GM18505 (cell line): Measurements from ENCODE around the gene MBOAT7.
A peak's percentile ranks its signal among the peaks of the same experiment; 100 is the strongest.

Experiments
- ATAC-seq: cut with Tn5 transposase; IDR thresholded peaks from one replicate; pipeline ENCODE4 v1.9.1; 2021; ENCODE audit not compliant: unreplicated experiment
- POLR2A ChIP-seq: IDR thresholded peaks from 4 replicates; pipeline ENCODE4 v1.6.1; 2011; ENCODE audit warnings: borderline replicate concordance; ENCODE audit not compliant: insufficient read depth, insufficient read length; ENCODE audit errors: extremely low read depth

The MBOAT7 gene

DNA sequence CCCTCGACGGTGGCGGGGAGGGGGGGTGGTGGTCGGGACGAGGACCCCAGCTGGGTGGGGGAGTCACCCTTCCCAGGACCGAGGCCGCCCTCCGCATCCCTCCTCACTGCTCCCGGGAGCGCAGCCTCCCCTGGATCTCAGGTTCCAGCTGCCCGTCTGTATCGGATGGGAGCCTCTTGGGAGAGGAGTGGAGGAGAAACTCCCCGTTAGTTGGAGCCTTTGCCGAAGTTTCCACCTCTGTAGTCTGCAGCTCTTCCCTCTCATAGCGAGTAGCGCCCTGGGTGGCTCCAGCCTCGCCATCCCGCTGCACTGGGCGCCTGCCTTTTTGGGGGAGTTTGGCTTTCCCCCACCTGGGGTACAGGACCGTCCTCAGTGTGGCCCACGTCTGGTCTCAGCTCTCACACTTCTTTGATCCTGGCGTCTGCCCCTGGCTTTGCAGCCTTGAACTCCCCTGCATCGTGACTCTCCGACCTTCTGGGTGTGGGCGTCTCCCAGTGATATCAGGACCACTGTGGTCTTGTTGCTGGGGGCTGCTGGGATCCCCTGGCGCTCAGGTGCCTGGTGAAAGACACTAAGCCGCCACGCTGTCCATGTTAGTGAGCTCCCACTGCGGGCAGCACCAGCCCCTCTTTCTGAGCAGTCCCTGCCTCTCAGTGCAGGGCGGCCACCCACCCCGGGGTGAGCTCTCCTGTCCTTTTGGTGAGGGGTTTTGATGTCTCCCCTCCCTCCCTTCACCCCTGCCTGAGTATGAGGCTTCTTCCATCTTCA is 50.7 kb downstream of the MBOAT7 start:
- TF ChIP-seq POLR2A = no peak
- ATAC-seq = no peak

DNA sequence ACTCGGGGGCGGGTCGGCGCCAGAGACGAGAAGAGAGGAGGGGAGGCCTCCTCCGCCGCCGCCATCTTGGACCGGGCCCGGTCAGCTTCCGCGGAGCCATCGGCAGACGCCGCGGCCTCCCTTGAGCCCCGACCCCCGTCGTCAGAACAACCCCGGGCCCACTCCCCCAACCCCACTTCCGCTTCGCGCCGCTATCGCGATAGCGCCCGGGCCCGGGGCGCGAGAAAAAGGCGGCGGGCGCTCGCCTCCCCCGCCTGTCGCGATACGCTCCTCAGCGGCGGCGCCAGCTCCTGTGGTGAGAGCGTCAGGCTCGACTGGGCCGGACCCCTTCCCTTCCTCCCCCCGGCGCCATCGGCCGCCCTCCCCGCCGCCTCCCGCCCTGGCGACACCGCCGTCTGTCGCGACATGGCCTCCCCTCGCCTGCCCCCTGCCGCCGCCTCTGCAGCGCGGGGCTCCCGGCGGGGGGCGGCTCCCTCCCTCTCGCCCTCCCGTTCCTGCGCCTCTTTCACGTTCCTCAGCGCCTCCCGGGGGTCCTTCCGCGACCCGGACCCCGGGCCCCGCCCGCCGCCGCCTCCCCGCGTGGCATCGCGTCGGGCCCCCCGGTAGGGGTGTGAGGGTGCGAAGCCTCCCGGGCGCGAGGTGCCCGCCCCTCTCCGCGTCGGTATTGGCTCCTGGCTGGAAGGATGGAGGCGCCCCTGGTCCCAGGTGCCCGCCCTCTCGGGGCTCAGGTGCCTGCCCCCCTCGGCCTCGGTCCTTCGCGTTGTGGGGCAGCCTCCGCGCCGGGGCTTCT is 51.5 kb downstream of the MBOAT7 start, which contains the start of gene CNOT3:
Gene CNOT3 (plus strand): TSS at position 64 of the 790 bp plus-strand sequence. CDS start 5,217 bp downstream, outside the sequence.
- peak; percentile 86 for TF ChIP-seq POLR2A
- no peak for ATAC-seq

DNA sequence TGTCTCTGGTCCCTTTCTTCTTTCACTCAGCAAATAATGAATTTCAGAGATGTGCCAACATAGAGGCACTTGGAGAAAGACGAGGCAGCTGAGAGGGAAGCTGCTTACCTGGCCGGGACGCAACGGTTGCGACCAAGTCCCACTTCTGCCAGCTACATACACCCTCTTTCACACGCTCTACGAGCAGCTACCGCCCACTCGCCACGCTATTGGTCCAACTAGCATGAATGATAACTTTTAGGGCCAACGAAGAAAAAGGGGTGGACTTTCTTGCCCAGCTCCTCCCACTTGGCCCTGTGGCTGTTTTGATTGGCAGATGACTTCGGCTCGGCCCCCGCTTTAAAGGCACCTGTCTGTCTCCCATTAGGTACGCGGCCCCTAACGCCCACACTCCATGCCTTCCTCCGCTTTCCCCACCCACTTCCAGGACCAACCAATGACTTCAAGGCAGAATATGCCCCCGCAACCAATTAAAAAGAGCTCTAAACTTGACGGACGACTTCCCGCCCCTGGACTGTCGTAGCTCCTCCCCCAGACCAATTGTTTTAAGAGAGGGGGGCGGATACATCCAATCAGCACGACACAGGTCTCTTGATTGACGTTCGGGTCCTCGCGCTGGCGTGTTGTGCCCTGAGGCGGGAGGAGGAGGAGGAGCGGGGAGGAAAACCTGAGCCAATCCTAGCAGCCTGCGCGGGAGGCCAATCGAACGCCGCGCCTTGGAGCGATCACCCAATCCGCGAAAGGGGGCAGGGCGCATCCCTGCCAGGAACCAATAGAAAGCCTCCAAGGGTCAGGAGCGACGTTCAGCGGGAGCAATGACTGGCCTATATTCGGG is 52.3 kb downstream of the MBOAT7 start:
- peak; percentile 74 for ATAC-seq
- peak; percentile 78 for TF ChIP-seq POLR2A

DNA sequence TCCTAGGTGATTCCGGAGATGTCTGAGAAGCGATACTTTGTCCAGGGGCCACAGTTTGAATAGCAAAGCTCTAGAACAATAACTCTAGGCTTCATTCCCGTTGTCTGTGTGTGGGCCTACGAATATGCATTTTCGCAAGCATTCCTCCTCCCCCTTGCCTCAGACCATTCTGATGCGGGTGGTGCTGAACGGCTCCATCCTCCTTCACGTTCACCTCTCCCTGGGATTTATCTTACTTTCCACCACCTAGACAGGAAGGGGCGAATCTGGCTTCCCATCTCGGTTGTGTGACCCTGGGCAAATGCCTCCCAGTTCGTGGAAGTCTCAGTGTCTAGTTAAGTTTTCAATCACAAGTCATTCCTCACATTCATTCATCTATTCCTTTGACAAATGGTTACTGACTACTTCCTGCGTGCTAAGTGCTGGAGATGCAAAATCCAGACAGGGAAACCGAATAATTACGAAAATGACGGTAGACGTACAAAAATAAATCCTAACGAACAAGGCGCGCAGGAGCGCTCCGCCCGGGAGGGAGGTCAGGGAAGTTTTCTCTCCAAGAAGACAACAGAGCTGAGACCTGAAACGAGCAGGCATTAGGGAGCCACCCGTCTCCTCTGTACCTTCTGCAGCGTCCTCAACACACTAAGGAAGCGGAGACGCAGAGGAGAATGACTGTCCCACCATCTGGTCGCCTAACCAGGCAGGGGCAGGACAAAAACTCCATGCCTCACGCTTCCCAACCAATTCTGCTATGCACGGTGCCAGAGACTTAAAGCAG is 53.1 kb downstream of the MBOAT7 start:
- ATAC-seq = no peak
- no peak for TF ChIP-seq POLR2A

DNA sequence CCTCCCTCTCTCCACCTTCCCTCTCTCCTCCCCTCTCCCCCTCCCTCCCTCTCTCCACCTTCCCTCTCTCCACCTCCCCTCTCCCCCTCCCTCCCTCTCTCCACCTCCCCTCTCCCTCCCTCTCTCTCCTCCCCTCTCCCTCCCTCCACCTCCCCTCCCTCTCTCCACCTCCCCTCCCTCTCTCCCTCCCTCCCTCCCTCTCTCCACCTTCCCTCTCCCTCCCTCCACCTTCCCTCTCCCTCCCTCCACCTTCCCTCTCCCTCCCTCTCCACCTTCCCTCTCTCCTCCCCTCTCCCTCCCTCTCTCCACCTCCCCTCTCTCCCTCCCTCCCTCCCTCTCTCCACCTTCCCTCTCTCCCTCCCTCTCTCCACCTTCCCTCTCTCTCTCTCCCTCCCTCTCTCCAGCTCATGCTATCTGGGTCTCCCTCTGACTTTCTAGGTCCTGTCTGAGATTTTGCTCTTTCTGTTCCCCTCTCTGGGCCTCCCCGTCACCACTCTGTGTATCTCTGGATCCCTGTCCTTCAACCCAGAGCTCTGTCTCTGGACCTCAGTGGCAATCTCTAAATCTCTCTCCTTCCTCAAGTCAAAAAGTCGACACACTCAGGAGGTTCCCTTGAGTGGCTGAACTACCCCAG is 55.3 kb downstream of the MBOAT7 start:
- no peak for TF ChIP-seq POLR2A

DNA sequence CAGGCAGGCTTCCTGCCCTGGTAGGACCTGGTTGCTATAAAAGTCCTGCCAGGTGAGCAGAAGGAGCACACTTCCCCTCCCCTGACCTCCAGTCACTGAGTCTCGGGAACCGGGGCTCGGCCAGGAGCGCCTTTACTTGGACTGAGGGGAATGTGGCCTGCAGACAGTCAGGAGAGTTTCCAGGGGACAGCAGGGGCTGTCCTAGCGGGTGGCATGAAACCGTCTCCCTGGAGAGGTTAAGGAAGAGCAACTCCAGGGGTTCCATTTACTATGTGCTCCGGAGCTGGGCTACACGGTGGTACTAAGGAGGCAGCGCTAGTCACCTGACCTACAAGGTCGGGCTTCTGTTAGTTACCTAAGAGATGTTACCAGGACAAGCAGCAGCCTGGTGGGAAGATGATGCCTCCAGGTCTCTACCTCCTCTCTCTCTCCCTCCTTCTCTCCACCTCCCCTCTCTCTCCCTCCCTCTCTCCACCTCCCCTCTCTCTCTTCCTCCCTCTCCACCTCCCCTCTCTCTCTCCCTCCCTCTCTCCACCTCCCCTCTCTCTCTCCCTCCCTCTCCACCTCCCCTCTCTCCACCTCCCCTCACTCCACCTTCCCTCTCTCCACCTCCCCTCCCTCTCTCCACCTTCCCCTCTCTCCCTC is 55.9 kb downstream of the MBOAT7 start:
- no peak for ATAC-seq
- TF ChIP-seq POLR2A = no peak

More for the DNA sequence above, 55.3 kb downstream of the MBOAT7 start:
- no peak for ATAC-seq

DNA sequence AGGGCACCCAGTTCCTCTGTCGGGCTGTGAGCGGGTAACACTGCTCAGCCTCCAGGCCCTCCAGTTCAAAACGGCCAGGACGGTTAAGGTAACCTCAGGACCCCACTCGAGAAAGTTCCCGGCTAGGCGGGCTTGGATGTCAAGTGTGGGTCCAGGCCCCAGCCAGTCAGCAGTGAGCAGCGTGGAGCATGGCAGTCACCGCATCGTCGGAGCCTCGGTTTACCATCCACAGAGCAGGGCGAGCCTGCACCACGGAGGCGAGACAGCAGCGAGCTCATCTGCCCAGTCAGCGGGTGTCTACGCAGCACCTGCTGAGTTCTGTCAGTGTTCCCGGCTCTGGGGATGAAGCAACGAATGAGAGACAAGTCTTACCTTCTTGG is 59.8 kb downstream of the MBOAT7 start:
- ATAC-seq = no peak
- TF ChIP-seq POLR2A = no peak

DNA sequence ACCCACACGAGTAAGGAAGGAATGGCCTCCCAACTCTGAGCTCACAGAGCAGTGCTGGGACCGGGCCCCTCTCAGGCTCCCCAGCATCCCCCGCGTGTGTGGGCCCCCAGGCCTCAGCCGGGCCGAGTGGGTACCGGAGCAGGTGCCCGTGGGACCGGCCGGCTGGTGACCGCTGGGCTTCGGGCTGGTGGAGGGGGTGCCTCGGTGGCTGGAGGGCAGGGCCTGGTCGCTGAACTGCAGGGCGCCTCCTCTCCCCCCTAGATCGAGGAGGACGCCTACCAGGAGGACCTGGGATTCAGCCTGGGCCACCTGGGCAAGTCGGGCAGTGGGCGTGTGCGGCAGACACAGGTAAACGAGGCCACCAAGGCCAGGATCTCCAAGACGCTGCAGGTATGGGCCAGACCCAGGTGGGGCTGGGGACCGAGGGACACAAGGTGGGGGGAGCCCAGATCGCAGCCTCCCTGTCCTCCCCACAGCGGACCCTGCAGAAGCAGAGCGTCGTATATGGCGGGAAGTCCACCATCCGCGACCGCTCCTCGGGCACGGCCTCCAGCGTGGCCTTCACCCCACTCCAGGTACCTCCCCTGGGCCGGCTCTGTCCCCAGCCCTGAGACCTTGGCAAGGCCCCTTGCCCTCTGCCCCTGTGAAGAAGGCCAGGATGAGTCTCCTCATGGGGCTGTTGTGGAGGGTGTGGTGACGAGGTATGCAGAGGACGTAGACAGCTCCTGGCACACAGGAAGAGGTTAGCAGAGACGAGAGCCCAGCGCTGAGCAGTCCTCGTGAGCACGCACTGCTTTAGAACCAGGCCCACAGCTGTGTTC is 60.4 kb downstream of the MBOAT7 start:
- no peak for ATAC-seq

DNA sequence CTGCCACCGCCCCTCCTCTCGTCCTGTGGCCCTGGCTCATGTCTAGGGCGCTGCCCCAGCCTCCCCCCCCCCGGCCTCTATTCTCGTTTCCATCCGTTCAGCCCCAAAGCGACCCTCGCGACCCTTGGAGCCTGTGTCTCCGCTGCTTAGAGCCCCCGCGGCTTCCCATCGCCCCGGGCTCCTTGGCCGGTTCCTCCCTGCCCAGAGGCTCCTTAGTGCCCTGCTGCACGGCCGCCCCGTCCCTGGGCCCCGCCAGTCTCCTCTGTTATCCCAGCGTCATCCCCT is 61.0 kb downstream of the MBOAT7 start:
- TF ChIP-seq POLR2A = no peak
- ATAC-seq = no peak

More for the DNA sequence above, 60.4 kb downstream of the MBOAT7 start:
- TF ChIP-seq POLR2A = no peak

DNA sequence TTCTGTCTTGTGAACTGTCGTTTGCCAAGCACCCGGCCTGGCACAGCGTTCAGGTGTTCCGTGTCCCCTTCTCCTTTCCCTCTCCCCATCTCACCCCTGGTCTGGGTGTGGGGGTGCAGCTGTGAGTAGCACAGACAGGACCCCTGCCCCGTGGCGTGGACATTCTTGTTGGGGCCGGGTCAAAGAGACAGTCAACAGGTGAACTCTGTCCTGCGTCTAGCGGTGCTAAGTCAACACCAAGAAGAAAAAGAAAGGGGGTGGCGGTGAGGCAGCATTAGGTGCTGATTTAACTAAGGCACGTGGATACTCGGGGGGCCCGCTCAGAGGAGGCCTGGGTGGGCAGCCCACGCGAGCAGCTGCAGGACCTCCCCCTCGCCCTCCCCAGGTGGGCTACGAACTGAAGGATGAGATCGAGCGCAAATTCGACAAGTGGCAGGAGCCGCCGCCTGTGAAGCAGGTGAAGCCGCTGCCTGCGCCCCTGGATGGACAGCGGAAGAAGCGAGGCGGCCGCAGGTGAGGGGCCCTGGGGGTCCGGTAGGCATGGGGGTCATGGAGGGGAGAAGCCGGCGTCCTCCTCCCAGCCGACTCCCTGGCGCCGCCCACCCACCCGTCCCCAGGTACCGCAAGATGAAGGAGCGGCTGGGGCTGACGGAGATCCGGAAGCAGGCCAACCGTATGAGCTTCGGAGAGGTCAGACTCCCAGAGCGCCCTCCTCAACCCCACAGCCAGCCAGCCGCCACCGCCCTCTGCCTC is 61.5 kb downstream of the MBOAT7 start:
- TF ChIP-seq POLR2A = no peak

DNA sequence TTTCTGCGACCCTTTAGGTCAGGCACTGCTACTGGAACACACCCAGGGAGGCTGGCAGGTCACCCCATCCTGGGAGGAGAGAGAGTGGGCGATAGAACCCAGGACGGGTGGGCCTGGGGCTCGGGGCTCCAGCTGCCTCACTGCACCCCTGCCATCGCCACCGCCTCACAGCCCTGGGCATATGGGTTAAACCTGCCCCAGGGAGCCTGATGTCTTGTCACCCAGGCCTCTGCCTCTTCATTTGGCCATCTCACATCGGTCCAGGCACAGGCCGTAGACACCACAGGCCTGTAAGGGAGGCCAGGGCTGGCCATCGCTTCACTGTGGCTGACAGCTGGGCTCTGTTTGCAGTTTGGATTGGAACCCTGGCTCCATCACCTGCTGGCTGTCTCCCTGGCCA is 63.7 kb downstream of the MBOAT7 start:
- no peak for TF ChIP-seq POLR2A
- ATAC-seq = no peak

More for the DNA sequence above, 61.5 kb downstream of the MBOAT7 start:
- no peak for ATAC-seq

DNA sequence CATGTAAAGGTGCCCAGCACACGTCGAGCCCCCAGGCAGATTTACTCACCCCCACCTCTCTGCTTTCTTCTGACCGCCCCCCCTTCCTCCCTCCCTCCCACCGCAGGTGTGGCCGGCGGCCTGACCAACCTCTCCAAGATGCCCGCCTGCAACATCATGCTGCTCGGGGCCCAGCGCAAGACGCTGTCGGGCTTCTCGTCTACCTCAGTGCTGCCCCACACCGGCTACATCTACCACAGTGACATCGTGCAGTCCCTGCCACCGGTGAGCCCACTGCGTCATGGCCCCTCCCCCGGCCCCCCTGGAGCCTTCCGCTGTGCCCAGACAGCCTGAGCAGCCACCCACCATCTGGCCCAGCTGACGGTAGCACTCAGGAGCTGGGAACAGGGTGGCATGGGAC is 65.0 kb downstream of the MBOAT7 start:
- TF ChIP-seq POLR2A = no peak
- no peak for ATAC-seq
